IMR-90 (cell line): ENCODE data around the gene LRFN5. TPM values are rescaled to one million over a fixed set of nuclear protein-coding genes. Genes with fewer than 3 reads are reported as not detected.

Source experiments
- ATAC-seq: fragments of 200-7000 bp; cut with Tn5 transposase; 2 replicates; pipeline ENCODE4 v1.9.1; 2020; ENCODE audit warnings: low read depth, mild to moderate bottlenecking, moderate library complexity
- BruUV-seq: library from RNA; stranded (reverse); fragments of 400-500 nt; replicated peaks from 2 replicates; lab custom pipeline; 2021; lab: Mats Ljungman, UMichigan
- CTCF ChIA-PET: fragments of 300-600 bp; formaldehyde crosslinking; extraction: SDS; loops from one replicate; lab custom pipeline; 2021; ENCODE audit warnings: antibody characterized with exemption; lab: Yijun Ruan, JAX
- POLR2A ChIA-PET: fragments of 300-600 bp; sonication (Branson Sonifier 250); formaldehyde crosslinking; loops from one replicate; lab custom pipeline; 2022; ENCODE audit warnings: antibody characterized with exemption; ENCODE audit not compliant: unreplicated experiment; lab: Charles Lee
- DNase-seq: peaks from one replicate; pipeline ENCODE4 v3.0.0; 2013
- H2AFZ ChIP-seq: replicated peaks from 2 replicates; pipeline ENCODE3; 2013; ENCODE audit warnings: low read length, mild to moderate bottlenecking; ENCODE audit not compliant: poor library complexity
- H2AK5ac ChIP-seq: 2 replicates; pipeline ENCODE4 v1.6.1; 2013; ENCODE audit warnings: low read depth, low read length, inconsistent platforms
- H2AK9ac ChIP-seq: replicated peaks from 2 replicates; pipeline ENCODE3; 2013; ENCODE audit warnings: mild to moderate bottlenecking, low read depth, low read length, moderate library complexity; ENCODE audit not compliant: poor library complexity
- H2BK120ac ChIP-seq: 2 replicates; pipeline ENCODE4 v1.6.1; 2013; ENCODE audit warnings: low read depth, low read length, inconsistent platforms
- H2BK15ac ChIP-seq: 3 replicates; pipeline ENCODE4 v1.6.1; 2013; ENCODE audit warnings: low read depth, low read length, inconsistent platforms
- H2BK20ac ChIP-seq: 2 replicates; pipeline ENCODE4 v1.6.1; 2013; ENCODE audit warnings: low read depth, mild to moderate bottlenecking, inconsistent platforms, low read length, moderate library complexity
- H2BK5ac ChIP-seq: 2 replicates; pipeline ENCODE4 v1.6.1; 2013; ENCODE audit warnings: mild to moderate bottlenecking, low read depth, low read length, inconsistent platforms; ENCODE audit not compliant: poor library complexity, severe bottlenecking
- H3K14ac ChIP-seq: replicated peaks from 2 replicates; pipeline ENCODE4 v1.6.1; 2013; ENCODE audit warnings: low read depth, low read length, inconsistent platforms
- H3K18ac ChIP-seq: 2 replicates; pipeline ENCODE4 v1.6.1; 2013; ENCODE audit warnings: low read depth, low read length, control low read depth
- H3K23ac ChIP-seq: 2 replicates; pipeline ENCODE4 v1.6.1; 2013; ENCODE audit warnings: low read depth, low read length, inconsistent platforms
- H3K27ac ChIP-seq: 2 replicates; pipeline ENCODE4 v1.5.1; 2013; ENCODE audit warnings: mild to moderate bottlenecking, control low read depth, low read length; ENCODE audit not compliant: insufficient read depth
- H3K27me3 ChIP-seq: 2 replicates; pipeline ENCODE4 v1.6.1; 2013; ENCODE audit warnings: low read length; ENCODE audit not compliant: control insufficient read depth, insufficient read depth
- H3K36me3 ChIP-seq: 2 replicates; pipeline ENCODE4 v1.6.1; 2013; ENCODE audit warnings: low read length, mixed read lengths; ENCODE audit not compliant: control insufficient read depth, insufficient read depth
- H3K4ac ChIP-seq: 2 replicates; pipeline ENCODE4 v1.6.1; 2013; ENCODE audit warnings: low read depth, low read length, inconsistent platforms
- H3K4me1 ChIP-seq: 2 replicates; pipeline ENCODE4 v1.6.1; 2013; ENCODE audit warnings: low read length, mixed read lengths; ENCODE audit not compliant: control insufficient read depth, insufficient read depth
- H3K4me2 ChIP-seq: 2 replicates; pipeline ENCODE4 v1.6.1; 2013; ENCODE audit warnings: low read depth, mild to moderate bottlenecking, control low read depth, low read length, moderate library complexity
- H3K4me3 ChIP-seq: 2 replicates; pipeline ENCODE4 v1.5.1; 2013; ENCODE audit warnings: low read depth, mild to moderate bottlenecking, control low read depth, low read length, moderate library complexity; ENCODE audit not compliant: insufficient read depth
- H3K56ac ChIP-seq: 2 replicates; pipeline ENCODE4 v1.6.1; 2013; ENCODE audit warnings: low read length, inconsistent platforms; ENCODE audit not compliant: insufficient read depth; ENCODE audit errors: extremely low read depth
- H3K79me1 ChIP-seq, 2 experiments: 2 replicates each; pipeline ENCODE4 v1.6.1; 2013; ENCODE audit warnings: low read length in 2 of 2, inconsistent platforms in 1 of 2, low read depth in 1 of 2
- H3K9ac ChIP-seq: 2 replicates; pipeline ENCODE4 v1.6.1; 2013; ENCODE audit warnings: low read depth, low read length, control low read depth
- H3K9me1 ChIP-seq: 2 replicates; pipeline ENCODE4 v1.6.1; 2013; ENCODE audit warnings: low read length, inconsistent platforms; ENCODE audit not compliant: insufficient read depth
- H3K9me3 ChIP-seq: 2 replicates; pipeline ENCODE4 v1.6.1; 2013; ENCODE audit warnings: low read length; ENCODE audit not compliant: control insufficient read depth, insufficient read depth
- H4K20me1 ChIP-seq: 2 replicates; pipeline ENCODE4 v1.6.1; 2013; ENCODE audit warnings: low read length, inconsistent platforms; ENCODE audit not compliant: insufficient read depth
- H4K5ac ChIP-seq: 2 replicates; pipeline ENCODE4 v1.6.1; 2013; ENCODE audit warnings: mild to moderate bottlenecking, low read depth, low read length, control low read depth
- H4K8ac ChIP-seq, 2 experiments: 2 replicates each; pipeline ENCODE4 v1.6.1; 2013; ENCODE audit warnings: low read depth in 2 of 2, low read length in 2 of 2, control low read depth in 1 of 2, inconsistent platforms in 1 of 2
- H4K91ac ChIP-seq: 2 replicates; pipeline ENCODE4 v1.6.1; 2013; ENCODE audit warnings: low read depth, low read length, inconsistent platforms; ENCODE audit not compliant: insufficient read depth
- CEBPB ChIP-seq: IDR thresholded peaks from 2 replicates; pipeline ENCODE4 v1.6.1; 2012; ENCODE audit warnings: low read depth, low read length, improper control_type of control experiment
- POLR2A ChIP-seq: IDR thresholded peaks from 2 replicates; pipeline ENCODE4 v1.6.1; 2012; ENCODE audit warnings: mild to moderate bottlenecking, low read depth, low read length
- RCOR1 ChIP-seq: IDR thresholded peaks from 2 replicates; pipeline ENCODE4 v1.6.1; 2012; ENCODE audit warnings: mild to moderate bottlenecking, low read length, improper control_type of control experiment; ENCODE audit not compliant: insufficient replicate concordance
- SMC3 ChIP-seq: fragments of 150-350 bp; IDR thresholded peaks from 2 replicates; pipeline ENCODE4 v1.6.1; 2016; ENCODE audit warnings: low read depth, mild to moderate bottlenecking, antibody characterized with exemption, low read length, moderate library complexity
- WGBS, 2 experiments: methylation state at CpG; one replicate each; pipeline versions ENCODE4 v1.1.5 to v1.1.7; 2013; ENCODE audit warnings: missing lambda C conversion rate in 2 of 2; ENCODE audit not compliant: insufficient read length in 1 of 2; ENCODE audit errors: extremely low coverage in 2 of 2; 5-methylcytosine and 5-hydroxymethylcytosine counted together
- dilution Hi-C: fragments of 300-500 bp; cut with HindIII; formaldehyde crosslinking; loops from one replicate; pipeline ENCODE4 v1.14.3; 2018; ENCODE audit warnings: low sequenced_read_pairs; ENCODE audit not compliant: unreplicated experiment
- in situ Hi-C: fragments of 300-500 bp; cut with MboI; formaldehyde crosslinking; loops from 3 replicates; pipeline ENCODE4 v1.14.3; 2019; ENCODE audit warnings: low sequenced_read_pairs, inconsistent platforms, mixed read lengths
- intact Hi-C: fragments of 100-400 bp; cut with micrococcal nuclease; formaldehyde crosslinking; loops from 2 replicates; pipeline ENCODE4 v1.10.0; 2022
- polyA plus RNA-seq, 3 experiments: library from polyadenylated mRNA; depleted of rRNA; stranded (reverse); fragments of >200 nt; gene quantifications; 2 replicates each; pipeline ENCODE4 v1.2.3, GENCODE V29; 2012; ENCODE audit warnings: low replicate concordance in 1 of 3
- total RNA-seq: library from RNA; depleted of rRNA; stranded (reverse); fragments of >200 nt; gene quantifications from 2 replicates; pipeline ENCODE4 v1.2.3, GENCODE V29; 2012

The LRFN5 gene
- total and polyA plus RNA-seq, 2 of the 4 experiments (the other 2 are of a cell fraction) = 1.8 to 3.6 TPM

- DNase-seq (no peak), ATAC-seq (no peak)
- CTCF ChIA-PET = no interaction called here
- Histone ChIP-seq H3K27ac (no peak overlapping the region), H2AK9ac (no peak overlapping the region), H3K4me1 (no peaks in the 10 kb centered on the region), H4K91ac (no peak overlapping the region), H2BK120ac (no peak overlapping the region), H3K9me1 (no peaks in the 10 kb centered on the region), H4K8ac (no peak overlapping the region), H3K23ac (no peak overlapping the region), H3K27me3 (no peaks in the 10 kb centered on the region), H3K36me3 (no peaks in the 10 kb centered on the region), H3K4me3 (no peak overlapping the region), H3K14ac (no peak overlapping the region), H2AK5ac (no peak overlapping the region), H2BK5ac (no peak overlapping the region), H3K4ac (no peak overlapping the region), H3K9me3 (no peaks in the 10 kb centered on the region), H2BK20ac (no peak overlapping the region), H4K20me1 (no peaks in the 10 kb centered on the region), H3K56ac (no peak overlapping the region), H3K9ac (no peak overlapping the region), H2AFZ (no peak overlapping the region), H2BK15ac (no peak overlapping the region), H3K79me1 (no peaks in the 10 kb centered on the region), H3K4me2 (no peak overlapping the region), H4K5ac (no peak overlapping the region), H3K18ac (no peak overlapping the region)
- intact Hi-C loops = no loop called here
- in situ Hi-C loops = no loop called here
- POLR2A ChIA-PET = no interaction called here
- TF ChIP-seq CEBPB (no peak), SMC3 (no peak), RCOR1 (no peak), POLR2A (no peak)
- BruUV-seq = no TSS peak
- WGBS, 2 experiments = no CpG with 5 or more reads among the region's 1 CpG
- dilution Hi-C loops = no loop called here
Observed at GRCh38 chr14:41654196-41654595, 47.5 kb downstream of the LRFN5 start.
